Panc1 (cell line): Measurements from ENCODE around the gene TMEM100. TPM values are rescaled to one million over a fixed set of nuclear protein-coding genes. Genes with fewer than 3 reads are reported as not detected.

Source experiments
- ATAC-seq: fragments of 200-7000 bp; cut with Tn5 transposase; 2 replicates; pipeline ENCODE4 v1.9.1; 2020; ENCODE audit warnings: mild to moderate bottlenecking, moderate library complexity
- BruUV-seq: library from RNA; stranded (reverse); fragments of 400-500 nt; replicated peaks from 2 replicates; lab custom pipeline; 2021; lab: Mats Ljungman, UMichigan
- CTCF ChIA-PET: fragments of 300-600 bp; sonication (Branson Sonifier 250); formaldehyde crosslinking; loops from one replicate; lab custom pipeline; 2022; ENCODE audit warnings: antibody characterized with exemption; lab: Charles Lee
- POLR2A ChIA-PET: fragments of 300-600 bp; sonication (Branson Sonifier 250); formaldehyde crosslinking; loops from one replicate; lab custom pipeline; 2022; ENCODE audit warnings: antibody characterized with exemption; lab: Charles Lee
- DNase-seq: peaks from one replicate; pipeline ENCODE4 v3.0.0-alpha.2; 2010; ENCODE audit warnings: low read depth, low spot score
- H3K27ac ChIP-seq: 2 replicates; pipeline ENCODE4 v1.5.1; 2011; ENCODE audit warnings: mild to moderate bottlenecking, low read length, inconsistent platforms
- H3K27me3 ChIP-seq: fragments of 200-500 bp; sonication (Bioruptor generic); 2 replicates; pipeline ENCODE4 v1.6.0; 2014; ENCODE audit warnings: low read length, inconsistent platforms; ENCODE audit not compliant: control insufficient read depth, insufficient read depth
- H3K36me3 ChIP-seq: fragments of 200-500 bp; sonication (Bioruptor generic); 2 replicates; pipeline ENCODE4 v1.5.1; 2014; ENCODE audit warnings: inconsistent platforms, mild to moderate bottlenecking, low read length, moderate library complexity; ENCODE audit not compliant: control insufficient read depth, insufficient read depth
- H3K4me1 ChIP-seq: 2 replicates; pipeline ENCODE4 v1.5.1; 2011; ENCODE audit warnings: inconsistent platforms, mild to moderate bottlenecking, low read length, moderate library complexity; ENCODE audit not compliant: control insufficient read depth, insufficient read depth
- H3K4me3 ChIP-seq, 2 experiments: 2 replicates each; pipeline ENCODE4 v1.5.1; 2011 to 2012; ENCODE audit warnings: low read depth in 2 of 2, low read length in 2 of 2, mild to moderate bottlenecking in 2 of 2, inconsistent platforms in 1 of 2, moderate library complexity in 1 of 2
- H3K9me3 ChIP-seq: fragments of 200-500 bp; sonication (Bioruptor generic); 2 replicates; pipeline ENCODE4 v1.5.1; 2014; ENCODE audit warnings: low read depth, mild to moderate bottlenecking, inconsistent platforms, low read length, moderate library complexity; ENCODE audit not compliant: control insufficient read depth, insufficient read depth
- CTCF ChIP-seq: fragments of 450-650 bp; IDR thresholded peaks from 2 replicates; pipeline ENCODE4 v1.5.1; 2017; ENCODE audit warnings: mild to moderate bottlenecking
- POLR2AphosphoS5 ChIP-seq: IDR thresholded peaks from 2 replicates; pipeline ENCODE4 v1.6.1; 2012; ENCODE audit warnings: mild to moderate bottlenecking, low read depth, low read length, moderate library complexity
- SIN3A ChIP-seq: IDR thresholded peaks from 2 replicates; pipeline ENCODE4 v1.6.1; 2012; ENCODE audit warnings: low read depth, mild to moderate bottlenecking, low read length, moderate library complexity, borderline replicate concordance; ENCODE audit not compliant: insufficient read depth
- TCF7L2 ChIP-seq: IDR thresholded peaks from 2 replicates; pipeline ENCODE4 v1.6.1; 2011; ENCODE audit warnings: mild to moderate bottlenecking, low read depth, low read length, inconsistent platforms
- in situ Hi-C: cut with HindIII; loops from 2 replicates; pipeline ENCODE4 v1.10.0; 2016; ENCODE audit warnings: low sequenced_read_pairs, low pct_unique_long_range_greater_than_20kb
- intact Hi-C: fragments of 100-400 bp; cut with micrococcal nuclease; formaldehyde crosslinking; loops from one replicate; pipeline ENCODE4 v1.10.0; 2022; ENCODE audit not compliant: unreplicated experiment
- total RNA-seq: library from RNA; stranded (reverse); gene quantifications from one replicate; pipeline ENCODE4 v1.2.1, GENCODE V29; 2021; ENCODE audit not compliant: unreplicated experiment
- TF ChIP-seq, protein P1 (sequence below), 2 experiments: IDR thresholded peaks; 2 replicates each; pipeline ENCODE4 v1.6.1; 2011 to 2012; ENCODE audit warnings: low read depth in 2 of 2, control low read depth in 1 of 2, low read length in 1 of 2, mild to moderate bottlenecking in 1 of 2, moderate library complexity in 1 of 2; ENCODE audit not compliant: insufficient read depth in 1 of 2

Gene TMEM100
- total RNA-seq, 1 experiment from 2014 or later: 0.10 TPM

DNA sequence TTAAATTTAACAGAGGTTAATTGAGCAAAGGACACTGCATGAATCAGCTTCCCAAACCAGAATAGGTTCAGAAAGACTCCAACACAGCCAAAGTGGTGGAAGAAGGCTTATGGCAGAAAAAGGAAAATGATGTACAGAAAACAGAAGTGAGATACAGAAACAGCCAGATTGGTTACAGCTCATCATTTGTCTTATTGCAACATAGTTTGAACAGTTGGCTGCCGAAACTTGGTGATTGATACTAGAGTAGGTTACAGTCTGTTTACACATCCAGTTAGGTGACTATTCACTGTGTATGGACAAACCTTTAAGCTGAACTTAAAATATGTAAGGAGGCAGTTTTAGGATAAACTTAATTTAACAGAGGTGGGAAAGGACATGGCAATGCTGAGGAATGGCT is 18.3 kb downstream of the TMEM100 start:
- ATAC-seq: no peak
- Histone ChIP-seq H3K27me3 (no peaks in the 10 kb centered on the region), H3K4me1 (peaks cover 29% of the 10 kb centered on the region), H3K9me3 (no peaks in the 10 kb centered on the region), H3K4me3 (no peak overlapping the region), H3K27ac (0 out of 2 replicates have a peak overlapping the region, but pooled peaks have one; percentile 10), H3K36me3 (no peaks in the 10 kb centered on the region)
- DNase-seq: no peak
- ChIA-PET POLR2A (no interaction called here), CTCF (no interaction called here)
- no TSS peak for BruUV-seq
- intact Hi-C loops (no loop called here), in situ Hi-C loops (no loop called here)
- TF ChIP-seq CTCF (no peak), SIN3A (no peak), POLR2AphosphoS5 (no peak), TCF7L2 (no peak)
- TF ChIP-seq, protein P1, sequence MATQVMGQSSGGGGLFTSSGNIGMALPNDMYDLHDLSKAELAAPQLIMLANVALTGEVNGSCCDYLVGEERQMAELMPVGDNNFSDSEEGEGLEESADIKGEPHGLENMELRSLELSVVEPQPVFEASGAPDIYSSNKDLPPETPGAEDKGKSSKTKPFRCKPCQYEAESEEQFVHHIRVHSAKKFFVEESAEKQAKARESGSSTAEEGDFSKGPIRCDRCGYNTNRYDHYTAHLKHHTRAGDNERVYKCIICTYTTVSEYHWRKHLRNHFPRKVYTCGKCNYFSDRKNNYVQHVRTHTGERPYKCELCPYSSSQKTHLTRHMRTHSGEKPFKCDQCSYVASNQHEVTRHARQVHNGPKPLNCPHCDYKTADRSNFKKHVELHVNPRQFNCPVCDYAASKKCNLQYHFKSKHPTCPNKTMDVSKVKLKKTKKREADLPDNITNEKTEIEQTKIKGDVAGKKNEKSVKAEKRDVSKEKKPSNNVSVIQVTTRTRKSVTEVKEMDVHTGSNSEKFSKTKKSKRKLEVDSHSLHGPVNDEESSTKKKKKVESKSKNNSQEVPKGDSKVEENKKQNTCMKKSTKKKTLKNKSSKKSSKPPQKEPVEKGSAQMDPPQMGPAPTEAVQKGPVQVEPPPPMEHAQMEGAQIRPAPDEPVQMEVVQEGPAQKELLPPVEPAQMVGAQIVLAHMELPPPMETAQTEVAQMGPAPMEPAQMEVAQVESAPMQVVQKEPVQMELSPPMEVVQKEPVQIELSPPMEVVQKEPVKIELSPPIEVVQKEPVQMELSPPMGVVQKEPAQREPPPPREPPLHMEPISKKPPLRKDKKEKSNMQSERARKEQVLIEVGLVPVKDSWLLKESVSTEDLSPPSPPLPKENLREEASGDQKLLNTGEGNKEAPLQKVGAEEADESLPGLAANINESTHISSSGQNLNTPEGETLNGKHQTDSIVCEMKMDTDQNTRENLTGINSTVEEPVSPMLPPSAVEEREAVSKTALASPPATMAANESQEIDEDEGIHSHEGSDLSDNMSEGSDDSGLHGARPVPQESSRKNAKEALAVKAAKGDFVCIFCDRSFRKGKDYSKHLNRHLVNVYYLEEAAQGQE (IDR thresholded peaks at IDR 0.05; ENCODE audit: insufficient read depth in 1 of 2, low read depth in 2 of 2, low read length in 1 of 2): no peak

GRCh38 chr17:55702150-55702549 is 20.5 kb downstream of the TMEM100 start:
- ATAC-seq (no peak), DNase-seq (no peak)
- H3K9me3 ChIP-seq: no peaks in the 10 kb centered on the region
- BruUV-seq: no TSS peak
- intact Hi-C loops (no loop called here), in situ Hi-C loops (no loop called here)
- H3K4me3 ChIP-seq: no peak overlapping the region
- H3K4me1 ChIP-seq: peaks cover 18% of the 10 kb centered on the region
- H3K36me3 ChIP-seq: no peaks in the 10 kb centered on the region
- POLR2A ChIA-PET: no interaction called here
- H3K27ac ChIP-seq: no peak overlapping the region
- H3K27me3 ChIP-seq: no peaks in the 10 kb centered on the region
- CTCF ChIA-PET: no interaction called here
- TF ChIP-seq POLR2AphosphoS5 (no peak), SIN3A (no peak), CTCF (no peak), TCF7L2 (no peak)
- TF ChIP-seq, protein P1 (IDR thresholded peaks at IDR 0.05; ENCODE audit: insufficient read depth in 1 of 2, low read depth in 2 of 2, low read length in 1 of 2): no peak
